ENCODE data around the gene NOP53. TPM values are rescaled to one million over a fixed set of nuclear protein-coding genes. Genes with fewer than 3 reads are reported as not detected.
"Not testable (repeated sequence)": the region's sequence is repeated elsewhere in the genome, so short reads cannot be mapped to it uniquely, and the experiment has no call there.

NOP53 gene
- total RNA-seq, 1 donor from 2014 or later: 290 TPM

DNA sequence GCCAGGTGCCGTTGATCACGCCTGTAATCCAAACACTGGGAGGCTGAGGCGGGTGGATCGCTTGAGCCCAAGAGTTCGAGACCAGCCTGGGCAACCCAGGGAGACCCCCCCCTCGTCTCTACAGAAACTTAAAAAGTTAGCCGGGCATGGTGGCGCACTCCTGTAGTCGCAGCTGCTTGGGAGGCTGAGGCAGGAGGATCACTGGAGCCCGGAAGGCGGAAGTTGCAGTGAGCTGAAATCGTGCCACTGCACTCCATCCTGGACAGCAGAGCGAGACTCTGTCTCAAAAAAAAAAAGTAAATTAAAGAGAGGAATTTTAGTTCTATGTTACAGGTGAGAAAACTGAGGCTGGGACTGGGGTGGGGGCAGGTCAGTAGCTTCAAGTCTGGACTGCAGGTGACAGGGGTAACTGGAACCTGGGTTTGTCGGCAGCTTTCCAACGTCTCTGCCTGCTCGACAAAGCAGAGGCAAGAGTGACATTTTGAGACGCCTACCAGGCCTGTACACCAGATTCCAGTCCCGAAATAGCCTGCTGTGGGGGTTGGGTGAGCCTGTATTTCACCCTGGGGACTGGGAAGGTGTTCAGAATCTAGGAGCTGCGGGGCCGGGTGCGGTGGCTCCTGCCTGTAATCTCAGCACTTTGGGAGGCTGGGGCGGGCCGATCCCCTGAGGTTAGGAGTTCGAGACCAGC is 34.3 kb downstream of the NOP53 start:
- H3K4me1 Mint-ChIP-seq: peaks cover 18% of the 10 kb centered on the region
- TF ChIP-seq, protein P1, sequence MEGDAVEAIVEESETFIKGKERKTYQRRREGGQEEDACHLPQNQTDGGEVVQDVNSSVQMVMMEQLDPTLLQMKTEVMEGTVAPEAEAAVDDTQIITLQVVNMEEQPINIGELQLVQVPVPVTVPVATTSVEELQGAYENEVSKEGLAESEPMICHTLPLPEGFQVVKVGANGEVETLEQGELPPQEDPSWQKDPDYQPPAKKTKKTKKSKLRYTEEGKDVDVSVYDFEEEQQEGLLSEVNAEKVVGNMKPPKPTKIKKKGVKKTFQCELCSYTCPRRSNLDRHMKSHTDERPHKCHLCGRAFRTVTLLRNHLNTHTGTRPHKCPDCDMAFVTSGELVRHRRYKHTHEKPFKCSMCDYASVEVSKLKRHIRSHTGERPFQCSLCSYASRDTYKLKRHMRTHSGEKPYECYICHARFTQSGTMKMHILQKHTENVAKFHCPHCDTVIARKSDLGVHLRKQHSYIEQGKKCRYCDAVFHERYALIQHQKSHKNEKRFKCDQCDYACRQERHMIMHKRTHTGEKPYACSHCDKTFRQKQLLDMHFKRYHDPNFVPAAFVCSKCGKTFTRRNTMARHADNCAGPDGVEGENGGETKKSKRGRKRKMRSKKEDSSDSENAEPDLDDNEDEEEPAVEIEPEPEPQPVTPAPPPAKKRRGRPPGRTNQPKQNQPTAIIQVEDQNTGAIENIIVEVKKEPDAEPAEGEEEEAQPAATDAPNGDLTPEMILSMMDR (IDR thresholded peaks at IDR 0.05; ENCODE audit: unreplicated experiment): no peak
- no peaks in the 10 kb centered on the region for H3K9me3 Mint-ChIP-seq
- H3K27me3 Mint-ChIP-seq (ENCODE audit: low read depth): no peaks in the 10 kb centered on the region
- H3K4me3 Mint-ChIP-seq: peak overlapping the region; percentile 91
- DNase-seq (ENCODE audit: low spot score in 2 of 2, unreplicated experiment in 2 of 2): no peak
- H3K27ac Mint-ChIP-seq: peak overlapping the region; percentile 72
- peaks cover 22% of the 10 kb centered on the region for H3K36me3 Mint-ChIP-seq

DNA sequence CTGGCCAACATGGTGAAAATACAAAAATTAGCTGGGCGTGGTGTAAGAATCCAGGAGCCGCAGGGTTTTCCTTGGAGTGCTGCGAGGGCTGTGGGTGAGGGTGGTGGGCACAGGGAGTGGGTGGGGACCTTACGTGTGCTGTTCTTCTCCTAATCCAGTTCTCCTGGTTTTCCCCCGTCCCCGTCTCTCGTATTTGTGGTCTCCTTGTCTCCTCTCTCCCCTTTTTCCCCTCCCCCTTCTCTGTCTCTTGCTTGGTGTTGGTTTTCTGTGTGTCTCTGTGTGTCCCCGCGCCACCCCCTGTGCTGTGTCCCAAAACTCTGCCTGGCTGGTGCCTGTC is 34.8 kb downstream of the NOP53 start:
- no peaks in the 10 kb centered on the region for H3K27me3 Mint-ChIP-seq (ENCODE audit: low read depth)
- H3K9me3 Mint-ChIP-seq: no peaks in the 10 kb centered on the region
- peak overlapping the region; percentile 82 for H3K27ac Mint-ChIP-seq
- TF ChIP-seq, protein P1 (IDR thresholded peaks at IDR 0.05; ENCODE audit: unreplicated experiment): no peak
- peak overlapping the region; percentile 91 for H3K4me3 Mint-ChIP-seq
- DNase-seq (ENCODE audit: low spot score in 2 of 2, unreplicated experiment in 2 of 2): no peak
- peaks cover 23% of the 10 kb centered on the region for H3K36me3 Mint-ChIP-seq
- H3K4me1 Mint-ChIP-seq: peaks cover 18% of the 10 kb centered on the region

DNA sequence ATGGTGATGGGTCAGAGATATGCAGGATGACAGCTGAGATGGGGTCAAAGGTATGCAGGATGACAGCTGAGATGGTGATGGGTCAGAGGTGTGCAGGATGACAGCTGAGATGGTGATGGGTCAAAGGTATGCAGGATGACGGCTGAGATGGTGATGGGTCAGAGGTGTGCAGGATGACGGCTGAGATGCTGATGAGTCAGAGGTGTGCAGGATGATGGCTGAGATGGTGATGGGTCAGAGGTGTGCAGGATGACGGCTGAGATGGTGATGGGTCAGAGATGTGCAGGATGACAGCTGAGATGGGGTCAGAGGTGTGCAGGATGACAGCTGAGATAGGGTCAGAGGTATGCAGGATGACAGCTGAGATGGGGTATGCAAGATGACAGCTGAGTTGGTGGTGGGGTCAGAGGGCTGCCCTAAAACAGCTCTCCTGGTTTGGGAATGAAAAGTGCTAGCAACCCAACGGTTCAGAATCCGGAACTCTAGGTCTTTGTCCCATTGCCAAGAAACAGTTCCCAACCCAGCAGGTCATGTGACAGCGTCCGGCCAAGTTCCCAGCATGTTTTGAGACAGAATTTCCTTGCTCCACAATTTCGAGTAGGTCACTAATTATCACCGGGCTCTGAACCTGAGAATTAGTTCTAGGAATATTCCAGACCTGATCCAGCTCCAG is 36.4 kb downstream of the NOP53 start:
- no peaks in the 10 kb centered on the region for H3K9me3 Mint-ChIP-seq
- no peak overlapping the region for H3K4me3 Mint-ChIP-seq
- no peak overlapping the region for H3K27ac Mint-ChIP-seq
- no peaks in the 10 kb centered on the region for H3K27me3 Mint-ChIP-seq (ENCODE audit: low read depth)
- peaks cover 23% of the 10 kb centered on the region for H3K36me3 Mint-ChIP-seq
- TF ChIP-seq, protein P1 (IDR thresholded peaks at IDR 0.05; ENCODE audit: unreplicated experiment): no peak
- no peak for DNase-seq (ENCODE audit: low spot score in 2 of 2, unreplicated experiment in 2 of 2)
- H3K4me1 Mint-ChIP-seq: peaks cover 18% of the 10 kb centered on the region

DNA sequence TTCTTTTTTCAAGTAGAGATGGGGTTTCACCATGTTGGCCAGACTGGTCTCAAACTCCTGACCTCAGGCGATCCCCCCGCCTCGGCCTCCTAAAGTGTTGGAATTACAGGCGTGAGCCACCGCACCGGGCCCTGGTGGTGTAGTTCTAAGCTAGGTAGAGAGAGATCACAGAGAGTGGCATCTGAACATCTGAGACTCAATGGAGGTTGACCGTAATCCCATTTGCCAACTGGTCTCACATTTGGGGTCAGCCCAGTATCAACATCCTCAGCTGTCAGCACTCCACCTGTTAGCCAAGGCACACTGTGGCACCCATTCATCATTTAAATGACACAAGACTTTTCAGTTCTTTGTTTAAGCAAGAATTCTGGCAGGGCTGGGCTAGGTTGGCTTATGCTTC is 41.2 kb downstream of the NOP53 start:
- H3K9me3 Mint-ChIP-seq: no peaks in the 10 kb centered on the region
- TF ChIP-seq, protein P1 (IDR thresholded peaks at IDR 0.05; ENCODE audit: unreplicated experiment): no peak
- H3K4me1 Mint-ChIP-seq: peaks cover 6% of the 10 kb centered on the region
- H3K4me3 Mint-ChIP-seq: no peak overlapping the region
- no peak for DNase-seq (ENCODE audit: low spot score in 2 of 2, unreplicated experiment in 2 of 2)
- peaks cover 20% of the 10 kb centered on the region for H3K36me3 Mint-ChIP-seq
- no peak overlapping the region for H3K27ac Mint-ChIP-seq
- no peaks in the 10 kb centered on the region for H3K27me3 Mint-ChIP-seq (ENCODE audit: low read depth)

DNA sequence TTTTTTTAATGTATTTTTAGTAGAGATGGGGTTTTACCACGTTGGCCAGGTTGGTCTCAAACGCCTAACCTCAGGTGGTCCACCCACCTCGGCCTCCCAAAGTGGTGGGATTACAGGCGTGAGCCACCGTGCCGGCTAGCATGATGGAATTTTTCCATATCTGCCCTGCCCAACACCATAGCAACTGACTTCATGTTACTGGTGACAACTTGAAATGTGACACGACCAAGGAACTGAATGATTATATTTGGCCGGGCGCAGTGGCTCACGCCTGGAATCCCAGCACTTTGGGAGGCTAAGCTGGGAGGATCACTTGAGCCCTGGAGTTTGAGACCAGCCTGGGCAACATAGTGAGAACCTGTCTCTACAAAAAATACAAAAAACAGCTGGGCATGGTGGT is 42.0 kb downstream of the NOP53 start:
- H3K27me3 Mint-ChIP-seq (ENCODE audit: low read depth); DNase-seq (ENCODE audit: low spot score in 2 of 2, unreplicated experiment in 2 of 2); H3K4me3 Mint-ChIP-seq; H3K27ac Mint-ChIP-seq; H3K4me1 Mint-ChIP-seq; H3K9me3 Mint-ChIP-seq: not testable (repeated sequence)
- peaks cover 14% of the 10 kb centered on the region for H3K36me3 Mint-ChIP-seq

DNA sequence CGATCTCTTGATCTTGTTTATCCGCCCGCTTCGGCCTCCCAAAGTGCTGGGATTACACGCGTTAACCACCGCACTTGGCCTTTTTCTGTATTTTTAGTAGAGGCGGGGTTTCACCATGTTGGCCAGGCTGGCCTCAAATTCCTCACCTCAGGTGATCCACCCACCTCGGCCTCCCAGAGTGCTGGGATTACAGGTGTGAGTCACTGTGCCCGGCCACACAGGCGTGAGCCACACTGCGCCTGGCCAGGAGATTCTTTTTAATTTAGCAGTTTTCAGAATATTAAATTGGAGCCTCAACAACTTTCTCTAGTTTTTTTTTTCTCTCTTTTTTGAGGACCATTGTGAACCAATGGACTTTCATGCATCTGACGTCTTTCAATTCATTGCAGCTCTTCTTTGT is 44.5 kb downstream of the NOP53 start:
- not testable (repeated sequence) for H3K4me1 Mint-ChIP-seq; H3K27me3 Mint-ChIP-seq (ENCODE audit: low read depth); H3K9me3 Mint-ChIP-seq; H3K27ac Mint-ChIP-seq; H3K4me3 Mint-ChIP-seq; H3K36me3 Mint-ChIP-seq; DNase-seq (ENCODE audit: low spot score in 2 of 2, unreplicated experiment in 2 of 2)

Measured in mesothelial cell of epicardium (in vitro differentiated cells).